Smooth muscle cell (in vitro differentiated cells): Measurements from ENCODE around the gene PANK1. TPM values are rescaled to one million over a fixed set of nuclear protein-coding genes. Genes with fewer than 3 reads are reported as not detected.
A peak's percentile ranks its signal among the peaks of the same experiment; 100 is the strongest.

ENCODE experiments used
- DNase-seq: peaks from one replicate; lab custom pipeline; 2025; ENCODE audit not compliant: unreplicated experiment; lab: John Stamatoyannopoulos, UW
- H2AFZ ChIP-seq: fragments of 200-600 bp; sonication (generic); 2 replicates; pipeline ENCODE4 v1.6.0; 2016; ENCODE audit warnings: antibody characterized with exemption, low read depth, mild to moderate bottlenecking
- H3F3A ChIP-seq: fragments of 200-600 bp; sonication (generic); 2 replicates; pipeline ENCODE4 v1.6.0; 2017; ENCODE audit warnings: antibody characterized with exemption, low read depth
- H3K27ac ChIP-seq: fragments of 200-600 bp; sonication (generic); 2 replicates; pipeline ENCODE4 v1.5.1; 2016; ENCODE audit warnings: low read depth, mild to moderate bottlenecking
- H3K27me3 ChIP-seq: fragments of 200-600 bp; sonication (generic); 2 replicates; pipeline ENCODE4 v1.6.1; 2016; ENCODE audit warnings: low read depth, mild to moderate bottlenecking
- H3K36me3 ChIP-seq: fragments of 200-600 bp; sonication (generic); 2 replicates; pipeline ENCODE4 v1.5.1; 2016; ENCODE audit warnings: low read depth
- H3K4me1 ChIP-seq: fragments of 200-600 bp; sonication (generic); 2 replicates; pipeline ENCODE4 v1.5.1; 2016; ENCODE audit warnings: low read depth
- H3K4me2 ChIP-seq: fragments of 200-600 bp; sonication (generic); 2 replicates; pipeline ENCODE4 v1.6.0; 2016; ENCODE audit warnings: mild to moderate bottlenecking
- H3K4me3 ChIP-seq: fragments of 200-600 bp; sonication (generic); 2 replicates; pipeline ENCODE4 v1.5.1; 2016; ENCODE audit warnings: mild to moderate bottlenecking
- H3K79me2 ChIP-seq: fragments of 200-600 bp; sonication (generic); 2 replicates; pipeline ENCODE4 v1.6.0; 2016; ENCODE audit warnings: low read depth, mild to moderate bottlenecking
- H3K9ac ChIP-seq: fragments of 200-600 bp; sonication (generic); 2 replicates; pipeline ENCODE4 v1.6.0; 2016; ENCODE audit warnings: low read depth
- H3K9me3 ChIP-seq: fragments of 200-600 bp; sonication (generic); replicated peaks from 2 replicates; pipeline ENCODE4 v1.5.1; 2016; ENCODE audit warnings: low read depth
- H4K20me1 ChIP-seq: fragments of 200-600 bp; sonication (generic); 2 replicates; pipeline ENCODE4 v1.6.0; 2016; ENCODE audit warnings: low read depth
- CTCF ChIP-seq: fragments of 200-600 bp; sonication (generic); IDR thresholded peaks from 2 replicates; pipeline ENCODE4 v1.5.1; 2017; ENCODE audit warnings: borderline replicate concordance, mild to moderate bottlenecking, antibody characterized with exemption; ENCODE audit not compliant: insufficient read depth, poor library complexity, severe bottlenecking
- WGBS: methylation state at CpG from one replicate; pipeline ENCODE4 v1.1.7; 2016; ENCODE audit warnings: low lambda C conversion rate; 5-methylcytosine and 5-hydroxymethylcytosine counted together
- polyA plus RNA-seq: library from polyadenylated mRNA; unstranded; fragments of >200 nt; fragmentation: Nextera tagmentation; extraction: Ambion mirVana; gene quantifications from 2 replicates; pipeline ENCODE4 v1.2.1, GENCODE V29; 2016
- total RNA-seq: library from RNA; depleted of rRNA; stranded (reverse); fragments of >200 nt; gene quantifications from 2 replicates; pipeline ENCODE4 v1.2.3, GENCODE V29; 2014

Gene PANK1
- 13.0 and 14.1 TPM in 2 replicates for total RNA-seq
- polyA plus RNA-seq: 7.3 and 8.6 TPM in 2 replicates

DNA sequence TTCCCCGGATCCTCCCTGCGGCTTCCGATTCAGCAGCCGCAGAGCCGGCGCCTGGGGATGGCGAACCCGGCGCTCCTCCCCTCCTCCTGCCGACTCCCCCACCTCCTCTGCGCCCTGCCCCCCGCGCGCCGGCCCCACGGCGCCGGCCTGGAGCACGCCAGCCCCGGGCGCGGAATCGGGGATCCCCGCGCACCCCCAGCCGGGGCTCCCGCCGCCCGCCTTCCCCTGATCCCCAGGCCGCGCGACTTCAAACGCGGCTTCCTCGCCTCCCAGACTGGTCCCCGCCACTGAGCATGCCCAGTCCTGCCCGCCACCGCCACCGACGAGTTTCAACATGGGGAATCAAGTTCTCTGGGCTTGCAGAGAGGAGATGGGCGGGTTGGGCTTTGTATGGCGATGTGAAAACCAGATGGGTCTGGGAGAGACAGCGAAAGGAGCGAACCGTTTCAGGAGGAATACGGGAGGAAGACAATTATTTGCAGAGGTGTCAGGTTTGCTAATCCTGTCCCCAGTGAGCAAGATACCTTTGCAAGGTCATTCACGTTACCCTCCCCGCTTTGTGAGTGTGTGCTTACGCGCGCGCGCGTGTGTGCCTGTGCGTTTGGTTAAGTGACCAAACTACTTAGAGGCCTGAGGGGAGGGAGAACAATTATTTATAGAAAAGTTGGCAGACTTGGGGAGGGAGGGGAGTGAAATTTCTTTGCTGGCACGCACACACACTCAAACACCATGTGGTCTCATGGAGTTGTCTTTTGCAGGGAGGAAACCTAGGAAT is at the start of gene PANK1:
Gene PANK1, minus strand, starts transcription at position 276 of the 775 bp plus-strand sequence. CDS start 351 bp downstream, outside the sequence.
- WGBS: under 1% methylated on average over 44 of the region's 56 CpGs
- peak within 1 kb of the TSS; percentile 86 for H3K4me3 ChIP-seq
- H3K27ac ChIP-seq: peak within 1 kb of the TSS; percentile 85
- H3K9ac ChIP-seq: peak within 1 kb of the TSS; percentile 76
- H3K4me1 ChIP-seq: peaks cover 17% of the 10 kb centered on the region
- H3K4me2 ChIP-seq: peak within 1 kb of the TSS; percentile 81
- no peaks in the 10 kb centered on the region for H3K9me3 ChIP-seq
- peaks cover 33% of the 10 kb centered on the region for H3K79me2 ChIP-seq
- H2AFZ ChIP-seq: peak within 1 kb of the TSS; percentile 32
- H3K36me3 ChIP-seq: no peaks in the 10 kb centered on the region
- no peaks in the 10 kb centered on the region for H3K27me3 ChIP-seq
- TF ChIP-seq CTCF: no peak
- peak; percentile 76 for DNase-seq
- H4K20me1 ChIP-seq: peaks cover 20% of the 10 kb centered on the region
- peaks cover 14% of the 10 kb centered on the region for H3F3A ChIP-seq

DNA sequence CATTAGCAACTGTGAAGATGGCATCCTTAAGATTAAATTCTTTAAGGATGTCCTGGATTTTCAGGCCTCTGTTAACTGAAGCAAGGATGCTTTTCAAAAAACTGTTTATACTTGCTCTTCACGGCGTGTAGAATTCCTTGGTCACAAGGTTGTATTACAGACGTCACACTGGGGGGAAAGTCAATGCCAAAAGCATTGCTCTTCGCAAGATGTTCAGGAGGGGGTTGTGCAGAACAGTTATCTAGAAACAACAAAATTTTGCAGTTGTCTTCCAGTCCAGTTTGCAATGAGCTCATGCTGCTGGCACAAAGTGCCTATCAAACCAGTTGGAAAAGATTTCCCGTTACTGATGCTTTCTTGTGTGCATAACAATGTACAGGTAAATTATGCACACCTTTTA is 48.1 kb upstream of the PANK1 start:
- Histone ChIP-seq H3K4me2 (no peak overlapping the region), H3K9me3 (no peaks in the 10 kb centered on the region), H3K27ac (no peak overlapping the region), H2AFZ (no peak overlapping the region), H4K20me1 (no peaks in the 10 kb centered on the region), H3K4me3 (no peak overlapping the region), H3K9ac (no peak overlapping the region), H3F3A (no peaks in the 10 kb centered on the region), H3K36me3 (no peaks in the 10 kb centered on the region), H3K4me1 (peaks cover 10% of the 10 kb centered on the region), H3K79me2 (no peaks in the 10 kb centered on the region), H3K27me3 (no peaks in the 10 kb centered on the region)
- TF ChIP-seq CTCF: no peak
- 92% methylated on average over 5 of the region's 5 CpGs for WGBS
- no peak for DNase-seq

DNA sequence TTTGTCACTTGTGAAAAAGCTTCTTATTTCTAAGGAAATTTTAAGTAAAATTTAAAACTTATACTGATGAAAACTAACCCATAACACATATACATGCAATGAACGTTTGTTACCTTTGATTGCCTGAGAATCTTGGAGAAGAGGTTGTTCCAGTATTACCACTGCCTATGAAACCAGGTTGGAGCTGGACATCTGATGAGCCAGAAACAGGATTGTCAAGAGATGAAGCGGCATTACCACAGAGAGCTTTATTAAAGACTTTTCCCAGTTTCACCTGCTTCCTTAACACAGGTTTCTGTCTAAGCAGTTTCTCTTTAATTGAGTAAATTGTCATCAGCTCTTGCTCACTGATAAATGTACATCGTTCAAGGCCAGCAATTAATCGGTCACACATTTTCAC is 47.4 kb upstream of the PANK1 start:
- Histone ChIP-seq H3K4me2 (no peak overlapping the region), H3K4me1 (peaks cover 10% of the 10 kb centered on the region), H4K20me1 (no peaks in the 10 kb centered on the region), H2AFZ (no peak overlapping the region), H3K79me2 (no peaks in the 10 kb centered on the region), H3K4me3 (no peak overlapping the region), H3K27me3 (no peaks in the 10 kb centered on the region), H3F3A (no peaks in the 10 kb centered on the region), H3K36me3 (no peaks in the 10 kb centered on the region), H3K9me3 (no peaks in the 10 kb centered on the region), H3K27ac (no peak overlapping the region), H3K9ac (no peak overlapping the region)
- no peak for DNase-seq
- WGBS: 71% methylated on average over 4 of the region's 4 CpGs
- no peak for TF ChIP-seq CTCF

DNA sequence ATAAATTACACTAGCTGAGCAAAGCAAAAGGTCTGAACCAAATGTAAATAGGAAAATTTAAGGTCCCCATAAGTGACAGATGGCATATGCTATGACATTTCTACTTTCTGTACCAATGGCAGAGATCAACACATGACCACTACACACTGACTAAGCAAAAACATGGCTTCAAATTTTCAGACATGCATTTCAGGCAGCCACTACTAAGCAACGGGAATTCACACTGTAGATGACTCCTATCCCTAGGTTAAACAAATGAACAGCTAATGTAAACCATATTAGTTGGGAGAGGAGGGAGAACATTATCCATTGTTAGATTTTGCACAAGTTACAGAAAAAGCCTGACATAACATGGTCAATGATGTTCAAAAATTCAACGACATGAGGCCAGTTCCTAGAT is 45.0 kb upstream of the PANK1 start:
- Histone ChIP-seq H3K27ac (no peak overlapping the region), H3K9me3 (no peaks in the 10 kb centered on the region), H3K36me3 (no peaks in the 10 kb centered on the region), H3K4me2 (no peak overlapping the region), H4K20me1 (no peaks in the 10 kb centered on the region), H3K4me3 (no peak overlapping the region), H2AFZ (no peak overlapping the region), H3K79me2 (no peaks in the 10 kb centered on the region), H3F3A (no peaks in the 10 kb centered on the region), H3K9ac (no peak overlapping the region), H3K27me3 (no peaks in the 10 kb centered on the region), H3K4me1 (no peaks in the 10 kb centered on the region)
- TF ChIP-seq CTCF: no peak
- no peak for DNase-seq
- WGBS: 47% methylated on average over 2 of the region's 2 CpGs
